GM18508 (cell line): Measurements from ENCODE around the gene KCNRG.
"Not testable (repeated sequence)": the region's sequence is repeated elsewhere in the genome, so short reads cannot be mapped to it uniquely, and the experiment has no call there.

ENCODE experiments used
- ATAC-seq: cut with Tn5 transposase; IDR thresholded peaks from one replicate; pipeline ENCODE4 v1.9.1; 2021; ENCODE audit warnings: moderate number of reproducible peaks; ENCODE audit not compliant: insufficient read depth, unreplicated experiment

Gene KCNRG

DNA sequence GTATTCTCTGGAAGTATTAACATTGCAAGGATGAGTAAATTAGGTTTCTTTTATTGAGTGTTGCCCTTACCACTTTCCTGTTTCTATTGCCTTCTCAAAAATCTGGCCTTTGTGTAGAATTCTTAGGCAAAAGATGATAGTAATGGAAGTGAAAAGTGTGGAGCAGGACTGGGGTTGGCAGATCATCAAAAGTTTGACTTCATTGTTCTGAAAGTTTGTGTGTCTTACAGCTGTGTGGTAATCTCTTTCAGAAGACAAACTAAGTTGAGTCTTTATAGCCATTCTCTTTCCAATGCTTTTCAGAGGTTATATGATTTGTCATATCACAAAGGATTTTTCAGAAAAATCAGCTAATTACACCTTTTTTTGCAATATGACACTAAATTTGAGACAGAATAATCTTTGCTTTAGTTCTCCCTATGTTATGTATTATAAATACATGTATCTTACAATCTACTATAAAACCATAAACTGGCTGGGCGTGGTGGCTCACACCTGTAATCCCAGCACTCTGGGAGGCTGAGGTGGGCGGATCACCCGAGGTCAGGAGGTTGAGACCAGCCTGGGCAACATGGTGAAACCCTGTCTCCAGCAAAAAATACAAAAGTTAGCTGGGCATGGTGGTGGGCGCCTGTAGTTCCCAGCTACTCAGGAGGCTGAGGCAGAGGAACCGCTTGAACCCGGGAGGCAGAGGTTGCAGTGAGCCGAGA is 8.7 kb upstream of the KCNRG start:
- ATAC-seq: no peak

DNA sequence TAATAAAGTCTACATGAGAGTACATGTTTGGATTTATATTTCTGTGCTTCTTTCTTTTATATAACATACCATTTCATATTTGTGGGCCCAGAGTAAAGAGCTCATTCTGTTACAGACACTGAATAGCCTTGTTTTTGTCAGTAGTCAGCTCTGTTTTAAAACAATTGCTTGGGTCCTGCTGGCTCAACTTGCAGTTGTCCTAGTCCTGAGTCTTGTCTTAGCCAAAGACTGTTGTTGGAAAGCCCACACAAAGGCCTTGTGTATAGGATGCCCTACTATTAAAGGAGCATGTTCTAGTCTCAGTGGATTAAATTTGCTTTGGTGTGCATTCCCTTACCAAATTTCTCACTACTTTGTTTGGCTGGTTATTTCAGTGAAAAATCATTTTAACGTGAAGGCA is 3.8 kb upstream of the KCNRG start:
- no peak for ATAC-seq

DNA sequence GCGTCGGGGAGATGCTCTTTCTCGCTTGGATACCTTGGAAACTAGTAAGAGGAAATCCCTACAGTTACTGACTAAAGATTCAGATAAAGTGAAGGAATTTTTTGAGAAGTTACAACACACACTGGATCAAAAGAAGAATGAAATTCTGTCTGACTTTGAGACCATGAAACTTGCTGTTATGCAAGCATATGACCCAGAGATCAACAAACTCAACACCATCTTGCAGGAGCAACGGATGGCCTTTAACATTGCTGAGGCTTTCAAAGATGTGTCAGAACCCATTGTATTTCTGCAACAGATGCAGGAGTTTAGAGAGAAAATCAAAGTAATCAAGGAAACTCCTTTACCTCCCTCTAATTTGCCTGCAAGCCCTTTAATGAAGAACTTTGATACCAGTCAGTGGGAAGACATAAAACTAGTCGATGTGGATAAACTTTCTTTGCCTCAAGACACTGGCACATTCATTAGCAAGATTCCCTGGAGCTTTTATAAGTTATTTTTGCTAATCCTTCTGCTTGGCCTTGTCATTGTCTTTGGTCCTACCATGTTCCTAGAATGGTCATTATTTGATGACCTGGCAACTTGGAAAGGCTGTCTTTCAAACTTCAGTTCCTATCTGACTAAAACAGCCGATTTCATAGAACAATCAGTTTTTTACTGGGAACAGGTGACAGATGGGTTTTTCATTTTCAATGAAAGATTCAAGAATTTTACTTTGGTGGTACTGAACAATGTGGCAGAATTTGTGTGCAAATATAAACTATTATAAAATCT is 2.7 kb upstream of the KCNRG start:
- ATAC-seq: no peak

DNA sequence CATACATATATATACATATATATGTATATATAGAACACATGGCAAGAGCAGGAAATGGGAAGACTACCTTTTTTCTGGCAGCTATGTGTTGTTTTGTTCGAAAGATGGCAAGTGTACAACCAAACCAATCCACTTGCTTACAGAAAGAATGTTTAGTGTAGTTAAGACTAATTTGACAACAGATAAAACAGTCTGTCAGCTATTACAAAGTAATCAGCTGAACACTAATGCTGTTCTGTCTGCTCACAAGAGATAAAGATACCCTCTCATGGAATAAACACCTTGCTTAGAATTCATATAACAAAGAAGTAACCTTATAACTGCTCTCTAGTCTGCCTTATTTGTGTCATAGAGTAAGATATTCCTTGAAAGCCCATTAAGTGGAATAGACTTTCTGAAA is 858 bp upstream of the KCNRG start:
- no peak for ATAC-seq

DNA sequence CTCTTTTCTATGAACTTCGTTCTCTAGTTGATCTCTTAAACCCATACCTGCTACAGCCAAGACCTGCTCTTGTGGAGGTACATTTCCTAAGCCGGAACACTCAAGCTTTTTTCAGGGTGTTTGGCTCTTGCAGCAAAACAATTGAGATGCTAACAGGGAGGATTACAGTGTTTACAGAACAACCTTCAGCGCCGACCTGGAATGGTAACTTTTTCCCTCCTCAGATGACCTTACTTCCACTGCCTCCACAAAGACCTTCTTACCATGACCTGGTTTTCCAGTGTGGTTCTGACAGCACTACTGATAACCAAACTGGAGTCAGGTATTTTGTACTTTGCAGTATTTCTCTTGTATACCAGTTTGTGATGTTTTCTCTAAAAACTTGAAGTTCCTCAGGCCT is 506 bp downstream of the KCNRG start:
- no peak for ATAC-seq

DNA sequence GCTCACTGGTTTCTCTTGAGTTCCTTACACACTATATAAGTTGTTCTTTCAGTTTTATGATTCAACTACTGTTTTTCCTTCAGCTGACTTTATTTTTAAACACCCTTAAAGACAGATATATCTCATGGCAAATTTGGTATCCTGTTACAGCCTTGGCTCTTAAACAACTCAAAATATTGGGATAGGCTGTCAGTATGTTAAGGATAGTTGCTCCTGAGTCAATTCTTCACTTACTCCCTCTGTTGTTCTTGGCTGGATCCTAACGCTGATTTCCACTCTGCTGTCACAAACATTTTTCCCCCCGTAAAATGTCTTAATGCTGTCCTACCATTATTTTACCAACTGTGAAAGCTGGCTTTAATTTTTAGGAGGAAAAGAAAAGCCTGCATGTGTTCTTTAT is 1.2 kb downstream of the KCNRG start:
- ATAC-seq: no peak

DNA sequence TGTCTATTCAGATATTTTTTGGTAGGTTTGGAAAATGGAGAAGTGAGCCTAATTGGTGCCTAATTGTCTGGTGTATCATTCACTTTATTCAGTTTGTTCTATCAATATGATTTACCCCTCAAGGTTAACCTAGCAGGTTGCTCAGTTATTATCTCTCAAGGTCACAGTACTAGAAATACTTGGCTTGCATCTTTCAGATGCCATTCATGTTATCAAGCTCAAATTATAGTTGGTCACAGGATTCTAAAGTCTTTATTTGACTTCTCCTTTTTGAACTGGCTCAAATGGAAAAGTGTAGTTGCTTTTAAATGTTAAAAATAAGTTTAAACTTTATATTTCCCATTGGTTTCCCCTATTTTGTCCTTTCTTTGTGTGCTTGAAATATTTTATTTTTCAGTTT is 2.6 kb downstream of the KCNRG start:
- ATAC-seq: no peak

DNA sequence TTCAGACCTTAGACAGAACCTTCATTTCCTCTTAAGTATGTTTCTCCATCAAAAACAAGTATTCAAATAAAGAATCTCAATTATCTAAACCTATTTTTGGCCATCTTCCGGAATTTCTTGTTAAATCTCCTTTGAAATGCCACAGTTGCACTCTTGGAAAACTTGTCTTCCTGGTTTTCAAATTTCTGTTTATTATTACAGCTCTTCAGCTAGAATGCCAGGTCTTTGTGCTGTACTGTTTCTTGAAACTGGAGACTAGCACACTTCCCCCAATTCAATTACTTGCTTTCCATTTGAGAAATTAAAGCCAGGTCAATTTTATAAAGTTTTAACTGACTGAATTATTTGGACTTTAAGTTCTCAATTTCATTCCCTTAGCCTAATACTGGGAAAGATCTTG is 10.2 kb downstream of the KCNRG start:
- ATAC-seq: no peak

DNA sequence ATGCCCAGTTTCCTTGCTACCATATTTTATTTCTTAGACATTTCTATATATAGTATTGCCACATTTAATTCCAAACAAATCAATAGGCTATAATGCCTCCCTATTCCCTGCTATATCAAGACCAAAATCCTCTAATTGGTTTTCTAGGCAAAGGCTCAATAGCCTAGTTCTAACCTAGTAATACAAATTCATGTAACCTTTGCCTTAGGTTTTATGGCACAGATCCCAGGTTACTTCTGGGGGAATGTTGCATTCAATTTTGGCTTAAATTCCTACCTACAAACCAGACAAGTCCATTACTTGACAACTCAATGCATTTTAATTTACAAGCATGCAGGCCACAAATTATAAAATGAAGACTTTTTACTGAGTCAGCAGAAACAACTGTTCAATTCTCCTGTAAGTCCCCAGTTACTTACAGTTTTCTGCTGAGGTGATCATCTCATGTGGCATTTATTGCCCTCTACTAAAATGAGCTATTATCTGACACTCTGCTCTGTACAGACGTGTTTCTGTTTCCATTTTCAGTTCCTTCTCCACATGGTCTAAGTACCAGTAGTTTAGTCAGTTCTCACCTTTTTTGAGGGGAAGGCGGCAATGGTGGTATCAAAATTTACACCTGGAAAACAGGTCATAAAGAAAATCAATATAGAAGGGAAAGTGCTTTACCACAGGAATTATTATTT is 11.7 kb downstream of the KCNRG start:
- peak; percentile 95 for ATAC-seq

DNA sequence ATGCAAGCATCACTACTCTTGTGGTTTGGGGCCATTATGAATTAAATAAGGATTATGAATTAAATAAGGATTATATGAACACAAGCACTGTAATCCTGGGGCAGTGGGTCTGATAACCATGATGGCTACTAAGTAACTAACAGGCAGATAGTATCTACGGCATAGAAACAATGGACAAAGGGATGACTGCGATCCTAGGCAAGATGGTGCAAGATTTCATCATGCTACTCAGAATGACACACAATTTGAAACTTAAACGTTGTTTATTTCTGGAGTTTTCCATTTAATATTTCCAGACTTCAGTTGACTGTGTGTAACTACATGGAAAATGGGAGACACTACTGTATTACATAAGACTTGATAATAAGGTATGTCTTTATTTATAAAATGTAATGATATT is 15.1 kb downstream of the KCNRG start:
- no peak for ATAC-seq

DNA sequence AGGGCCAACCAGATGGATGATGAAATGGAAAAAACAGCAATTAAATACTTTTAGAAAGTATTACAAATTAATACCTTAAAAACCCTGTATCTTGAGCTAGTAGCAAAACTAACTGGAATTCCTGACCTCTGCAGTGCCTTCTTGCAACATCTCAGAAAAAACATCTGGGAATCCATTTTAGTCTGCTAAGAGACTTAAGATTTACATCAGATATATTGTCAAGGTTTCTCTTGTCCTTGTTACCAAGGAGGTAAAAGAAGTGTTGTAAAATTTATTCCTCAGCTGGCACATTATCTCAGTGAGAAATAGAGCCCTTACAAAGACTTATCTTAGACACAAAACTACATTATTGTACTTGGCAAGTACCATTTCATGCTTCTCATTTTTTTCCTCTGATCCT is 18.5 kb downstream of the KCNRG start:
- ATAC-seq: no peak

DNA sequence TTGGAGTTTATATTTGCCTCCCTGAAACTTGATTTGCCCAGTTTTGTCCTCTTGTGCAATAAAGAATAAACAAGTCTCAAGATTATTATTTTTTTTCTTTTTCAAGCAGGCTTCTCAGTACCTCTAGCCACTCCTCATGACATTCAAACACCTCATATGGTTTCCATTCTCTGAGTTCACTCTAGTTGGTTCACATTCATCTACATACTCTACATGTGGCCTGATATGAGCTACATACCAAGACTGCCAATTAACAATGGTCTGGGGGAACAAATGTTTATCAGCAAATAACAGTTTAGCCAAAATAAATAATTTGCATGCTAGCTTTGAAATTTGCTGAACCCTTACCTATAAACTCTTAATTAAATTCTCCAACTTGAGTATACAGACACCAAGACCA is 22.5 kb downstream of the KCNRG start:
- no peak for ATAC-seq

DNA sequence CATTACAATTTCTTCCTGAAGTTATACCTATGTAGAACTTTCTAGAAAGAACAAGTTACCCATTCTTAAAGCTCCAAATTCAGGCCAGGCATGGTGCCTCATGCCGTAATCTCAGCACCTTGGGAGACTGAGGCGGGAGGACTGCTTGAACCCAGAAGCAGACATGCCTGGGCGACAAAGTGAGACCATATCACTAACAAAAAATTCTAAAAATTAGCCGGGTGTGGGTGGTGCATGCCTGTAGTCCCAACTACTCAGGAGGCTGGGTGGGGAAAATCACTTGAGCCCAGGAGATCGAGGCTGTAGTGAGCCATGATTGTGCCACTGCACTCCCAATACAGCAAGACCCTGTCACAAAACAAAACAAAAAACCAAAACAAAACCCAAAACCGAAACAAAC is 23.0 kb downstream of the KCNRG start:
- no peak for ATAC-seq

DNA sequence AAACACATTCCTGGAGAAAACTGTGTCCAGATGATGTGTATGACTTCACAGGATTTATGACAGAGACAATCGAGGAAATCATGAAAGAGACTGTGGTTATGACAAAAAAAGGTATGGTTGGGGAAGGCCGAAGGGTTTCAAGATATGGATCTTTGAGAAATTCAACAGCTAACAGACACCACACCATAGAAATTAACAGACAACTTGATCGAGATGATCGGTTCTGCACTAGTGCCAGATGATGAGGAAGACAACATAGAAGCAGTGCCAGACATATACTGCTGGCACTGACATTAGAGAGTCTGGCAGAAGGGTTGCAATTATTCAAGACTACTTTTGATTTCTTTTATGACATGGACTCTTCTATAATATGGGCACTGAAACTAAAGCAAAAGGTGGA is 37.2 kb downstream of the KCNRG start:
- ATAC-seq: no peak

DNA sequence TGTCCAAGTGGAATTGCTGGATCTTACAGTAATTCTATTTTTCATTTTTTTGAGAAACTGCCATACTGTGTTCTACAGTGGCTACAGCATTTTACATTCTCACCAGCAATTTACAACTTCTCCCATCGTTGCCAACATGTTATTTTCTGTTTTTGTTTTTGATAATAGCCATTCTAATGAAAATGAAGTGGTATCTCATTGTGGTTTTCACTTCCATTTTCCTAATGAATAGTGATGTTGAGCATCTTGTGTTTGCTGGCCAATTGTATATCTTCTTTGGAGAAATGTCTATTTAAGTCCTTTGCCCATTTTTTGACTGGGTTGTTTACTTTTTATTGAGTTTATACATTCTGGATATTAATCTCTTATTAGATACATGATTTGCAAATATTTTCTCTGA is 38.6 kb downstream of the KCNRG start:
- ATAC-seq: no peak

DNA sequence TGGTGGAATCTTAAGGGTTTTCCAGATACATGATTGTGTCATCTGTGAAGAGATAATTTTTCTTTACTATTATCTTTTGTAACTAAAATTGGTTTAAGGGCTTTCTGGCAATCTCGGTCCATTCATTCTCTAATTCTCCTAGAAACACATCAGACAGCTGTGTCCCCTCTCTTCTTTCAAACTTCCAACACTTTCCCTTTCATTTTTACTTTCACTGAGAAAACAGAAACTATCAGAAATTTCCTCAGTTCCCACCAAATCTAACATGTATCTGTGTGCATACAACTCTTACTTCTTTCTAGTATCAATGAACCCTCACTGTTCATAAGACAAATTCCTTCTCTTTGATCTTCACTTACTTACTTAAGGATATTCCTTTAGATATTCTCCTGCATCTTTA is 40.2 kb downstream of the KCNRG start:
- ATAC-seq: no peak

DNA sequence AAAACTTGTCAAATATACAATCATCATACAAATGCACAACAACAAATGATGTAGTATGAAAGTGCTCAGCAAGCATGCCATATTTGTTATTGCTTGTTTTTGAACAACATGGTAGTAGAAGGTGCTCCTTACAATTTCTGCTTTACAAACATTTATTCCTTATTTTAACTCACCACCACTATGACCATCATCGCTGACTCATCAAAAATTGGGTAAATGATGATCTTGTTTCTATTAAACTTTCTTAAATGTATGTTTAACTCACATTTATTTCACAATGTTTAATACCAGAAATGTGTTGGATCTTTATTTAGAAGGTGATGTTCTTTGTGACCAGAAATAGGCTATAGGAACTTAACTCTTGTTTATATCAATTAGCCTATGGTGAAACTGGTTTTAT is 45.5 kb downstream of the KCNRG start:
- ATAC-seq: no peak

DNA sequence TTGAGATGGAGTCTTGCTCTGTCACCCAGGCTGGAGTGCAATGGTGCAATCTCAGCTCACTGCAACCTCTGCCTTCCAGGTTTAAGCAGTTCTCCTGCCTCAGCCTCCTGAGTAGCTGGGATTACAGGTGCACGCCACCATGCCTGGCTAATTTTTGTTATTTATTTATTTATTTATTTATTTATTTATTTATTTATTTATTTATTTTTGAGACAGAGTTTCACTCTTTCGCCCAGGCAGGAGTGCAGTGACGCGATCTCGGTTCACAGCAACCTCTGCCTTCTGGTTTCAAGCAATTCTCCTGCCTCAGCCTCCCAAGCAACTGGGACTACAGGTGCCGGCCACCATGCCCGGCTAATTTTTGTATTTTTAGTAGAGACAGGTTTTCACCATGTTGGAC is 47.1 kb downstream of the KCNRG start:
- ATAC-seq: not testable (repeated sequence)

DNA sequence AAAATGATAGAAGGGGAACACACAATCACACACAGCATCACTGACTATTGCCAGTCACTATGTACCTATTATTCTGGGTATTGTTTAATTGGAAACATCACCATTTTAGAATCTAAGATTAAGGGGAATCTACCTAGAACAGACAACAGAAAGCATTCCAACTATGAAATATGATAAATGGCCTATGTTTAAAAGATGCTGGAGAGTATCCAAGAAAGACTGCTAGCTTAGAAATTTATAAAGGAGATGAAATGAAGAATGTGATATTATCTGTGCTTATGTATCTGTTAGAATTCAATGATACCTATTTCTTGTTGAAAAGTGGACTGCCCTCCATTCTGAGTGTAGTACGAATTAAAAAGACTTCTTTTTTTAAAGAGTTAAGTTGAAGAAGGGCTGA is 50.5 kb downstream of the KCNRG start:
- ATAC-seq: no peak

DNA sequence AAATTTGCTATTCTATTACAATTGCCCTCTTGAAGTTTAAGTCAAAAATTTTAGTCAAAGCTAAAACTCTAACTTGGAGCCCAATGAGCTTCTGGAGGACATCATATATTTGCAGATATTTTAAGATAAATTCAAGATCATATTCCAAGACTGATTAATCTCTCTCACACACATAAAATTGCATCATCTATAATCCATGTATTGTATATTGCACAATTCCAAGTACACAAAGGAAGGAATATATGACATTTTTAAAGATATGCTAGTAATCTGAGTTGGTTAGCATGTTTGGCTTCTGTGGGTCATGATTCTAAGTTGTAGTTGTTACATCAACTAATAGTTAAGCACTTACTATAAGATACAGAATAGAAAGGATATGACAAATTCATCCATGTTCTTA is 53.3 kb downstream of the KCNRG start:
- no peak for ATAC-seq

DNA sequence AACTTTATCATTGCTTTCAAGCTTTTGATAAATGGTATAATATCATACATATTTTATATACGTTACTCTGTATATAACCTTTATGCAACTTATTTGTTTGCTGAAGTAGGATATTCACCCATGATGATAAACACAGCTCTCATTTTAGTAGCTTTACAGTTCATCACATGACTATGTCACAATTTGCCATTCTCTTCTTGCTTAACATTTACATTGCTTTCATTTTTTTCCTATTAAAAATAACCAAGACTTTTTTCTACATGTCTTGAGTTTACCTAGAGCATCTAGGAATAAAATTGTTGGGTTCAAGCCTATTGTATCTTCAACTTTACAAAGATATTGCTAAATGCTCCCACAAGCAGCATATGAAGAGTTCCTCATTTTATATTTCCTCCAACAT is 54.0 kb downstream of the KCNRG start:
- ATAC-seq: no peak

DNA sequence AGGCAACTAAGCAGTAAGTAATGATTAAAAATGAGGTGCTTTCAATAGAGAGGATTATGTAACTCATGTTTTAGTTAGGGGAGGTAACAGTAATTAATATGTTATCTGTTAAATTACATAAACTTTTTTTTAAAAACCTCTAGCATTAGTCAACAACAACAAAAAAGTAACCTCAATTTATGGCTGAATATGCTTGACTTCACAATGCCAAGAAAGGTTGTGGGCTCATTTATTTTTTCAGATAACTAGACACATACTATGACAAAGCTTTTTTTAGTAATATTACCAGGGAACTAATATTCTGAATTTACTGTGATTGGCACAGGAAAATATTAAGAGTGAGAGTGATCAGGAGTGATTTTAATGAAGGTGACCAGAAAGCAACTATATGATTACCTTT is 54.9 kb downstream of the KCNRG start:
- ATAC-seq: no peak
